HG02798 (cell line): Measurements from ENCODE around the gene CYP2R1.

ENCODE experiments used
- ATAC-seq: cut with Tn5 transposase; IDR thresholded peaks from one replicate; pipeline ENCODE4 v1.9.1; 2021; ENCODE audit warnings: mild to moderate bottlenecking; ENCODE audit not compliant: unreplicated experiment, poor library complexity

CYP2R1 gene

GRCh38 chr11:14835496-14836492 is 56.2 kb downstream of the CYP2R1 start:
- no peak for ATAC-seq
